GM20000 (cell line): ENCODE measurements around the gene MYCL.
A peak's percentile ranks its signal among the peaks of the same experiment; 100 is the strongest.

Experiments
- DNase-seq: peaks from one replicate; pipeline ENCODE4 v3.0.0; 2012; ENCODE audit warnings: low spot score
- CTCF ChIP-seq: IDR thresholded peaks from 2 replicates; pipeline ENCODE4 v1.5.1; 2012; ENCODE audit warnings: mild to moderate bottlenecking, control low read depth; ENCODE audit errors: extremely low read depth, missing control alignments

Gene MYCL

GRCh38 chr1:39900662-39901463, 854 bp downstream of the MYCL start:
- DNase-seq = peak; percentile 52

DNA sequence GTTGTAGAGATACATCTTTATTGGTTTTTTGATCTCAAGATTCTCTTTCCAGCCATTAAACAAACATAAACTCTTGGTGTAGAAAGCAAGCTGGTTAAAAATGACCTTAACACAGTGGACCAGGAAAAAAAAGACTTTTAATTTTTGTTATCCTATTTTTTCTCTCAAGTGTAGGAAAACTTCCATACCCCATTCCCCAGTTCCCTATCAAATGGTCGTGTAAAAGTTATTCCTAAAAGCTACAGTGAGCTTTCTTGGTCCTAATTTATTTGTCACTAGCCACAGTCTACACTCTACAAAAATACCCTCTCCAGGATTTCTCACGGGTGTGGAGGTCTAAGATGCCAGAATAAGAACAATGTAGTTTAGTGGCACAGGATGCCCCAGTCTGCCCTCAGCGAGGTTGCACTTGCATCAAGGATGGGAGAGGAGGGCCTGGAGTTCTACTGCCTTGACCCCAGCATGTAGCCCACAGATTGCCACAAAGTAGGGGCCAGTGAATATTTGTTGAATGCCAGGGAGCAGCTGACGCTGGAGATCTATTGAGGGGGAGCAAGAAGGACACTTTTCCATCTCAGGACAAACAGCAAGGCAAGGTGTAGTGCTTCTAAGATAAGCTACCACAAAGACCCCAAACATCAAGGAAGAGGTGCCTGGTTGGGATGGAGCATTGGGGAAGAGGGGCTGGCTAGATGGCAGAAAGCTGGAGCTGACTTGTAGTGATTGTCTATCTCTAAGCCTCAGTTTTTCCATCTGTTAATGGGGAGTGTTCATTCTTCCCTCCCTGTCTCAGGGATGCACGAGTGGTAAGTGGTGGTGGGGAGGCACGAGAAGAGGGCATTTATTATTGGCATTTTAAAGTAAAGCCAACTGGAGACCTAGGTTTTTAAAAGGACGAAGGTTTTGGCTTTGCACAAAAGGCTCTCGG, 1.8 kb downstream of the MYCL start:
- no peak for TF ChIP-seq CTCF
- no peak for DNase-seq

More at GRCh38 chr1:39900662-39901463, 854 bp downstream of the MYCL start:
- TF ChIP-seq CTCF = no peak

DNA sequence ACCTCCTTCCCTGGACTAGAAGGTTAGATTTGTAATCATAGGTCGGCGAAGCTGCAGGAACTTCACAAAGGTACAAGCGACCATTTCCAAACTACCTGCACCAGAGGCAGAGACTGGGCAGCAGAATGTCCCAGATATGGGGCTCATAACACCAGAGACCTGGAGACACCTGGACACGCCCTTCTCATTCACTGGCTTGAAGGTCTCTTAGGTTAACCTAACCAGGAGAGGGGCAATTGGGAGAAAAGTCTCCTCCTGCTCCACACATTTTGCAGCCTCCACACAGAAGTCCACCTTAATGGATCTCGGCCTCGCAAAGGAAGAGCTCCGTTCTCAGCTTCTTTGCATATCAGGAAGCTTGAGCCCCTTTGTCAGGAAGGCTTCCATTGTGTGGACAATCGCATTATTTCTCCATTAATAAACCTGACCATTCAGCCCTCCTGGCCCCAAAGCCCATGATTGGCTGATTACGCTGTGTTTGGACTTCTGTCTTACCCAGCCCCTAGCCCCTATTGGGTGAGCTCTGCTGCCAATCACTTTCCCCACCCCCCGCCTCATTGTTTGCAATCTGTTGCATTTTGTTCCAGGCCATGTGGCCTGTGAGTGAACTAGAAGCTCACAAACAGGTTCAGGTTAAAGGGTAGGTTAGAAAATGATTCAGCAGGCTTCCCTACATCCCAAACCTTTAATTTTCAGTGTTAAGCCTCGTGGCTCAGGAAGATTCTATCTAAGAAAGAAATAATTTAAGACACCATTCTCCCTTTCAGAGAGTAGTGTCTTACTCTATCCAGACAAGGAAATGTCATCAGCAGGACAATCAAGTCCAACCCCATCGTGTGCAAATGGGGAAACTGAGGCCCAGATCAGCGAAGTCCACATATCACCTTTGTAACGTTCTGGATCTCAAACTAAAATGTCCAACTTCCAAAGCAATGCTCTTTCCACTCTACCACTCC, 2.8 kb downstream of the MYCL start:
- peak; percentile 61 for DNase-seq
- no peak for TF ChIP-seq CTCF

- no peak for TF ChIP-seq CTCF
- DNase-seq = no peak
Measured at GRCh38 chr1:39898191-39898590, 3.5 kb downstream of the MYCL start.

- DNase-seq = no peak
- TF ChIP-seq CTCF = no peak
Measured at GRCh38 chr1:39896909-39897685, 4.6 kb downstream of the MYCL start.

GRCh38 chr1:39895731-39896480, 5.8 kb downstream of the MYCL start:
- no peak for DNase-seq
- TF ChIP-seq CTCF = no peak
